OCI-LY1 (cell line): ENCODE data around the gene RHBDF1.

Experiments used
- H2AFZ ChIP-seq: fragments of 200-600 bp; sonication (generic), shearing (Covaris generic); 2 replicates; pipeline ENCODE4 v1.6.0; 2014; ENCODE audit warnings: antibody characterized with exemption, mild to moderate bottlenecking, low read length
- H3F3A ChIP-seq: fragments of 200-600 bp; sonication (generic), shearing (Covaris generic); 2 replicates; pipeline ENCODE4 v1.6.0; 2014; ENCODE audit warnings: mild to moderate bottlenecking, antibody characterized with exemption, low read length, moderate library complexity; ENCODE audit not compliant: insufficient read depth
- H3K27ac ChIP-seq: fragments of 200-600 bp; sonication (generic); 2 replicates; pipeline ENCODE4 v1.5.1; 2014; ENCODE audit warnings: low read length, mixed run types, mild to moderate bottlenecking, low read depth; ENCODE audit not compliant: poor library complexity, severe bottlenecking
- H3K27me3 ChIP-seq: fragments of 200-600 bp; sonication (generic); 2 replicates; pipeline ENCODE4 v1.6.0; 2014; ENCODE audit warnings: antibody characterized with exemption, mild to moderate bottlenecking, low read length, moderate library complexity; ENCODE audit not compliant: insufficient read depth
- H3K36me3 ChIP-seq: fragments of 200-600 bp; sonication (generic); 2 replicates; pipeline ENCODE4 v1.6.1; 2014; ENCODE audit warnings: mild to moderate bottlenecking, antibody characterized with exemption, low read length, moderate library complexity, mixed read lengths; ENCODE audit not compliant: insufficient read depth
- H3K4me1 ChIP-seq: fragments of 200-600 bp; sonication (generic); 2 replicates; pipeline ENCODE4 v1.5.1; 2014; ENCODE audit warnings: mild to moderate bottlenecking, low read length, moderate library complexity; ENCODE audit not compliant: insufficient read depth, severe bottlenecking
- H3K4me2 ChIP-seq: fragments of 200-600 bp; sonication (generic), shearing (Covaris generic); 2 replicates; pipeline ENCODE4 v1.6.1; 2014; ENCODE audit warnings: low read length
- H3K4me3 ChIP-seq: fragments of 200-600 bp; sonication (generic); 2 replicates; pipeline ENCODE4 v1.5.1; 2014; ENCODE audit warnings: low read length, low read depth, mild to moderate bottlenecking, mixed read lengths; ENCODE audit not compliant: poor library complexity, severe bottlenecking
- H3K79me2 ChIP-seq: fragments of 200-600 bp; shearing (Covaris generic); 2 replicates; pipeline ENCODE4 v1.6.1; 2016; ENCODE audit warnings: mixed run types, low read length, mixed read lengths; ENCODE audit not compliant: insufficient read depth
- H3K9ac ChIP-seq: fragments of 200-600 bp; sonication (generic), shearing (Covaris generic); 2 replicates; pipeline ENCODE4 v1.6.1; 2014; ENCODE audit warnings: mild to moderate bottlenecking, low read length, mixed read lengths
- H3K9me2 ChIP-seq: fragments of 200-600 bp; sonication (generic), shearing (Covaris generic); 2 replicates; pipeline ENCODE4 v1.6.1; 2014; ENCODE audit warnings: low read depth, mild to moderate bottlenecking, low read length, mixed read lengths
- H3K9me3 ChIP-seq: fragments of 200-600 bp; shearing (Covaris generic); 2 replicates; pipeline ENCODE4 v1.6.1; 2014; ENCODE audit warnings: low read length, mixed read lengths
- H4K20me1 ChIP-seq: fragments of 200-600 bp; sonication (generic), shearing (Covaris generic); 2 replicates; pipeline ENCODE4 v1.6.0; 2016; ENCODE audit warnings: mild to moderate bottlenecking, low read length; ENCODE audit not compliant: insufficient read depth
- EZH2 ChIP-seq: fragments of 200-600 bp; sonication (generic), shearing (Covaris generic); IDR thresholded peaks from 2 replicates; pipeline ENCODE4 v1.8.0; 2017; ENCODE audit warnings: borderline replicate concordance, mixed run types, mild to moderate bottlenecking, antibody characterized with exemption, low read length, moderate library complexity, mixed read lengths
- TF ChIP-seq, protein P1 (sequence below): fragments of 200-600 bp; sonication (generic), shearing (Covaris generic); IDR thresholded peaks from 2 replicates; pipeline ENCODE4 v1.5.1; 2017; ENCODE audit warnings: mild to moderate bottlenecking, antibody characterized with exemption, low read length, moderate library complexity, mixed read lengths

RHBDF1 gene

DNA sequence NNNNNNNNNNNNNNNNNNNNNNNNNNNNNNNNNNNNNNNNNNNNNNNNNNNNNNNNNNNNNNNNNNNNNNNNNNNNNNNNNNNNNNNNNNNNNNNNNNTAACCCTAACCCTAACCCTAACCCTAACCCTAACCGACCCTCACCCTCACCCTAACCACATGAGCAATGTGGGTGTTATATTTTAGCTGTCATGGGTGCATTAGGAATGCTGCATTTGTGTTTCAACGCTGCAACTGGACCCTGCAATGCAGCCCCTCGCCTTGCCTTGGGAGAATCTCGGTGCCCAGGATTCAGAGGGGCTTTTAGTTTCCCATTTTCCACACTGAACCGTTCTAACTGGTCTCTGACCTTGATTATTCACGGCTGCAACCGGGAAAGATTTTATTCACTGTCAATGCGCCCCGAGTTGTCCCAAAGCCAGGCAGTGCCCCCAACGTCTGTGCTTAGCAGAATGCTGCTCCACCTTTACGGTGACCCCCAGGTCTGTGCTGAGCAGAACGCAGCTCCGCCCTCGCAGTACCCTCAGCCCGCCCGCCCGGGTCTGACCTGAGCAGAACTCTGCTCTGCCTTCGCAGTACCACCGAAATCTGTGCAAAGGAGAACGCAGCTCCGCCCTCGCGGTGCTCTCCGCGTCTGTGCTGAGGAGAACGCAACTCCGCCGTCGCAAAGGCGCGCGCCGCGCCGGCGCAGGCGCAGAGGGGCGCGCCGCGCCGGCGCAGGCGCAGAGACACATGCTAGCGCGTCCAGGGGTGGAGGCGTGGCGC is 62.3 kb downstream of the RHBDF1 start:
- no peak overlapping the region for H3K4me2 ChIP-seq
- no peaks in the 10 kb centered on the region for H3K79me2 ChIP-seq
- H4K20me1 ChIP-seq, result no peaks in the 10 kb centered on the region
- no peaks in the 10 kb centered on the region for H3K27me3 ChIP-seq
- no peaks in the 10 kb centered on the region for H3K36me3 ChIP-seq
- H3K9me2 ChIP-seq, result no peaks in the 10 kb centered on the region
- no peak overlapping the region for H2AFZ ChIP-seq
- no peak overlapping the region for H3K27ac ChIP-seq
- H3K4me1 ChIP-seq, result no peaks in the 10 kb centered on the region
- H3K9ac ChIP-seq, result no peak overlapping the region
- H3K4me3 ChIP-seq, result peak overlapping the region; percentile 46
- TF ChIP-seq EZH2, result no peak
- TF ChIP-seq, protein P1, sequence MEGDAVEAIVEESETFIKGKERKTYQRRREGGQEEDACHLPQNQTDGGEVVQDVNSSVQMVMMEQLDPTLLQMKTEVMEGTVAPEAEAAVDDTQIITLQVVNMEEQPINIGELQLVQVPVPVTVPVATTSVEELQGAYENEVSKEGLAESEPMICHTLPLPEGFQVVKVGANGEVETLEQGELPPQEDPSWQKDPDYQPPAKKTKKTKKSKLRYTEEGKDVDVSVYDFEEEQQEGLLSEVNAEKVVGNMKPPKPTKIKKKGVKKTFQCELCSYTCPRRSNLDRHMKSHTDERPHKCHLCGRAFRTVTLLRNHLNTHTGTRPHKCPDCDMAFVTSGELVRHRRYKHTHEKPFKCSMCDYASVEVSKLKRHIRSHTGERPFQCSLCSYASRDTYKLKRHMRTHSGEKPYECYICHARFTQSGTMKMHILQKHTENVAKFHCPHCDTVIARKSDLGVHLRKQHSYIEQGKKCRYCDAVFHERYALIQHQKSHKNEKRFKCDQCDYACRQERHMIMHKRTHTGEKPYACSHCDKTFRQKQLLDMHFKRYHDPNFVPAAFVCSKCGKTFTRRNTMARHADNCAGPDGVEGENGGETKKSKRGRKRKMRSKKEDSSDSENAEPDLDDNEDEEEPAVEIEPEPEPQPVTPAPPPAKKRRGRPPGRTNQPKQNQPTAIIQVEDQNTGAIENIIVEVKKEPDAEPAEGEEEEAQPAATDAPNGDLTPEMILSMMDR, result no peak
- H3K9me3 ChIP-seq, result no peaks in the 10 kb centered on the region
- no peaks in the 10 kb centered on the region for H3F3A ChIP-seq
